ENCODE measurements around the gene TAB3.

DNA sequence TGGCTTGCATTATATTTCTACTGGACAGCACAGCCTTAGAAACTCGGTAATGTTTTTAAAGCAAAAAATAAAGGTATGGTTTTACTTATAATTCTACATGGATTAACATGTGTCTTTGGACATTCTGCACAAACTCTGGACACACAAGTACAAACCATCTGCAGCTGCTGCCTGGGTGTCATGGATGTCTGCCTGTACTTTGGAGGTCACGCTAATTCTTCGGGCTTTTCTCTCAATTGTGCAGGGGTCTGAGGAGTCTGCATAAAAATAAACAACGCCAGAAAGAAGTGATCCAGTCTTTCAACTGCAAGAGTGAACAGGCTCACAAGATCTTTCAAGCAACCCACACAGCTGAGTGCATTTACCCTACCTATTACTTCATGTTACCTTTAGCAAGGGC lies 55.2 kb downstream of the TAB3 start:
- TF ChIP-seq, protein P1, sequence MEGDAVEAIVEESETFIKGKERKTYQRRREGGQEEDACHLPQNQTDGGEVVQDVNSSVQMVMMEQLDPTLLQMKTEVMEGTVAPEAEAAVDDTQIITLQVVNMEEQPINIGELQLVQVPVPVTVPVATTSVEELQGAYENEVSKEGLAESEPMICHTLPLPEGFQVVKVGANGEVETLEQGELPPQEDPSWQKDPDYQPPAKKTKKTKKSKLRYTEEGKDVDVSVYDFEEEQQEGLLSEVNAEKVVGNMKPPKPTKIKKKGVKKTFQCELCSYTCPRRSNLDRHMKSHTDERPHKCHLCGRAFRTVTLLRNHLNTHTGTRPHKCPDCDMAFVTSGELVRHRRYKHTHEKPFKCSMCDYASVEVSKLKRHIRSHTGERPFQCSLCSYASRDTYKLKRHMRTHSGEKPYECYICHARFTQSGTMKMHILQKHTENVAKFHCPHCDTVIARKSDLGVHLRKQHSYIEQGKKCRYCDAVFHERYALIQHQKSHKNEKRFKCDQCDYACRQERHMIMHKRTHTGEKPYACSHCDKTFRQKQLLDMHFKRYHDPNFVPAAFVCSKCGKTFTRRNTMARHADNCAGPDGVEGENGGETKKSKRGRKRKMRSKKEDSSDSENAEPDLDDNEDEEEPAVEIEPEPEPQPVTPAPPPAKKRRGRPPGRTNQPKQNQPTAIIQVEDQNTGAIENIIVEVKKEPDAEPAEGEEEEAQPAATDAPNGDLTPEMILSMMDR (IDR thresholded peaks at IDR 0.05): no peak
- TF ChIP-seq EZH2 (IDR thresholded peaks at IDR 0.05): no peak
